ENCODE data around the gene HIVEP3. TPM values are rescaled to one million over a fixed set of nuclear protein-coding genes. Genes with fewer than 3 reads are reported as not detected.

HIVEP3 gene
- total RNA-seq, 2 donors from 2014 or later: 2.3 to 12.8 TPM

GRCh38 chr1:41621256-41621655, 297.5 kb downstream of the HIVEP3 start:
- no peaks in the 10 kb centered on the region for H3K9me3 ChIP-seq
- peaks cover 12 to 31% of the 10 kb centered on the region in 2 donors for H3K4me1 ChIP-seq (ENCODE audit: control insufficient read depth in 1 of 2, low read depth in 2 of 2)
- no peaks in the 10 kb centered on the region for H3K27me3 ChIP-seq (replicated peaks; ENCODE audit: insufficient read depth)
- DNase-seq (ENCODE audit: low spot score) (no peak), ATAC-seq (ENCODE audit: insufficient number of reproducible peaks, low FRiP score, low read depth) (no peak)
- no peak for TF ChIP-seq CTCF (IDR thresholded peaks at IDR 0.05)
- no peaks in the 10 kb centered on the region for H3K36me3 ChIP-seq
- no peak overlapping the region for H3K4me3 ChIP-seq
- H3K27ac ChIP-seq: no peak overlapping the region

- no peaks in the 10 kb centered on the region for H3K36me3 ChIP-seq
- ATAC-seq (ENCODE audit: insufficient number of reproducible peaks, low FRiP score, low read depth): no peak
- H3K9me3 ChIP-seq: no peaks in the 10 kb centered on the region
- TF ChIP-seq CTCF (IDR thresholded peaks at IDR 0.05): no peak
- H3K4me1 ChIP-seq (ENCODE audit: control insufficient read depth in 1 of 2, low read depth in 2 of 2): peaks cover 8 to 25% of the 10 kb centered on the region in 2 donors
- no peaks in the 10 kb centered on the region for H3K27me3 ChIP-seq (replicated peaks; ENCODE audit: insufficient read depth)
- H3K27ac ChIP-seq: no peak overlapping the region
- no peak overlapping the region for H3K4me3 ChIP-seq
- DNase-seq (ENCODE audit: low spot score): no peak
Observed at GRCh38 chr1:41620365-41621169, 298.2 kb downstream of the HIVEP3 start.

- no peak overlapping the region for H3K4me3 ChIP-seq
- no peak for TF ChIP-seq CTCF (IDR thresholded peaks at IDR 0.05)
- ATAC-seq (ENCODE audit: insufficient number of reproducible peaks, low FRiP score, low read depth) (no peak), DNase-seq (ENCODE audit: low spot score) (no peak)
- no peaks in the 10 kb centered on the region for H3K27me3 ChIP-seq (replicated peaks; ENCODE audit: insufficient read depth)
- no peak overlapping the region for H3K27ac ChIP-seq
- H3K4me1 ChIP-seq (ENCODE audit: control insufficient read depth in 1 of 2, low read depth in 2 of 2): peaks cover 8 to 25% of the 10 kb centered on the region in 2 donors
- no peaks in the 10 kb centered on the region for H3K9me3 ChIP-seq
- H3K36me3 ChIP-seq: no peaks in the 10 kb centered on the region
Observed at GRCh38 chr1:41619511-41620364, 299.0 kb downstream of the HIVEP3 start.

- no peak overlapping the region for H3K27ac ChIP-seq
- no peaks in the 10 kb centered on the region for H3K27me3 ChIP-seq (replicated peaks; ENCODE audit: insufficient read depth)
- no peak for DNase-seq (ENCODE audit: low spot score)
- TF ChIP-seq CTCF (IDR thresholded peaks at IDR 0.05): no peak
- no peaks in the 10 kb centered on the region for H3K9me3 ChIP-seq
- peaks cover 8 to 25% of the 10 kb centered on the region in 2 donors for H3K4me1 ChIP-seq (ENCODE audit: control insufficient read depth in 1 of 2, low read depth in 2 of 2)
- no peak for ATAC-seq (ENCODE audit: insufficient number of reproducible peaks, low FRiP score, low read depth)
- no peak overlapping the region for H3K4me3 ChIP-seq
- H3K36me3 ChIP-seq: no peaks in the 10 kb centered on the region
Observed at GRCh38 chr1:41618871-41619270, 299.9 kb downstream of the HIVEP3 start.
